GM19395 (cell line): ENCODE data around the gene TEX22.

Source experiments
- ATAC-seq: cut with Tn5 transposase; IDR thresholded peaks from one replicate; pipeline ENCODE4 v1.9.1; 2021; ENCODE audit warnings: mild to moderate bottlenecking, moderate library complexity; ENCODE audit not compliant: unreplicated experiment

TEX22 gene

DNA sequence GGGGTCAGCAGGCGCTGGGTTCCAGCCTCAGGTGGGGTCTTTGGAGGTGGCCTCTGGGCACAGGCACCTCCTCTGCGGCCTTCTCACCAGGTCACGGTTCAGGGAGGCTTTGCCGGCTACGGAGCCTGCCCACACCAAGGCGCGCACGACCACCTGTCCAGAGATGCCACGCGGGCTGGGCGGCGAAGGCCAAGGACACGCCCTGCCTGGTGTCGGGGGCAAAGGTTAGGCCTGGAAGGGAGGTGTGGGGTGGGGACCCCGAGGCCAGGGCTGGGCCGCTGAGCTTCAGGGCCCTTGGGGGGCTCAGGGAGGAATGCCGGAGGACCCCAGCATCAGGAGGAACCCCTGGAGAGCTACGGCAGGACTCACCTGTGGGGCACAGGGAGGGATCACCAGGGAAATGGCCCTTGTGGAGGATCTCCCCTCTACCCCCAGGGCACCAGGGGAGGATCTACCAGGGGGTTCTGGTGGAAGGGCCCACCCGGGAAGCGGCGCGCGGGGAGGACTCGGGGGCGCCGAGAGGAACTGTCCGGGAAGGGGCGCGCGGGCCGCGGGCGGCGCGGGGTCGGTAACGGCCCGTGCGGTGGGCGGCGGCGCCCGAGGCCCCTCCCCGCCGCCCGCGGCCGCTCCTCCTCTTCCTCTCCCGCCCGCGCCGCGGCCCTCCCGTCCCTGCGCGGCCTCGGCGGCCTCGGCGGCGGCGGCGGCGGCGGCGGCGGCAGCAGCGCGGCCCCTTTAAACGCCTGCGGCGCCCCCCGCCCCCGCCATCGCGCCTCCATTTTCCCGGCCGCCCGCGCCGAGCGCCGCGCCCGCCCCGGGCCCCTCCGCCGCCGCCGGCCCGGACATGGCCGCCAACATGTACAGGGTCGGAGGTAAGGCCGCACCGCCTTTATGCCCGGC is 21.1 kb downstream of the TEX22 start, which contains the start of gene MTA1:
MTA1 (plus strand) TSS at position 633 of the 897 bp plus-strand sequence; CDS start at position 842, 209 bp downstream.
- peak; percentile 47 for ATAC-seq

DNA sequence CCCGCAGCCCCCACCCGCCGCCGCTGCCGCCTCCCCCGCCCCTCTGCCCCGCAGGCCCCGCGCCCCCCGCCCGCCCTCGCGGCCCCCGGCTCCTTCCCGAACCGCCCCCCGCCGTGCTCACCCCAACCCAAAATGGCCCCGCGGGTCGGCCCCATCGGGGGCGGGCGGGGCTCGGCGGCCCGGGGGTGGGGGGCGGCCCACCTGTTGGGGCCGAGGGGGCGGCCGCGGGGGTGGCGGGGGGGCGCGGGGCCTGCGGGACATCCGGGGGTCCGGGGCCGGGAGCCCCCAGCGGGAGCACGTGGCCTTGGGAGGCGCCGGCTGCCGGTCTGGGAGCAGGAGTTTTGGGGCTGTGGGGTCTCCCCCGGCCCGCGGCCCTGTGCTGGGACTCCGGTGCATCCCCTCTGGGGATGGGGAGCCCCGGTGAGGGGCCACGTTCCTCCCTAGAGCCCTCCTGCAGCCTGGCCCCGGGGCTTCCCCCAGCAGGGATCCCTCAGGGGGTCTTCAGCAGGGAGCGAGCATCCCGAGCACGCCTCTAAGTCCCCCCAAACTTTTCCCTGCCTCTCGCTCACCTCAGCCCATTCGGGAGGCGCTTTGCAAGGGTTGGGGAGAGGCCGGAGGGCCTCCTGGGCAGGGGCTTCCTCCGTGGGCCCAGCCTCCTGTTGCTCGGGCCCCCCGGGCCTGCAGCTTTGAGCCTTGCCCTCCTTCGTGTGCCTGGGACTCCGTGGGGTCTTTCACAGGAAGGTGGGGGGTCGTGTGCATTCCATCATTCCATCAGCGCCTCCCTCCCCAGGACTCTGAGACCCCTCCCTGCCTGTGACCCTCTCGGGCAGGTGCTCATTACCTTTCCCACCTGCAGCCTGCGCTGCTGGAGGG is 22.0 kb downstream of the TEX22 start:
- ATAC-seq, result no peak

DNA sequence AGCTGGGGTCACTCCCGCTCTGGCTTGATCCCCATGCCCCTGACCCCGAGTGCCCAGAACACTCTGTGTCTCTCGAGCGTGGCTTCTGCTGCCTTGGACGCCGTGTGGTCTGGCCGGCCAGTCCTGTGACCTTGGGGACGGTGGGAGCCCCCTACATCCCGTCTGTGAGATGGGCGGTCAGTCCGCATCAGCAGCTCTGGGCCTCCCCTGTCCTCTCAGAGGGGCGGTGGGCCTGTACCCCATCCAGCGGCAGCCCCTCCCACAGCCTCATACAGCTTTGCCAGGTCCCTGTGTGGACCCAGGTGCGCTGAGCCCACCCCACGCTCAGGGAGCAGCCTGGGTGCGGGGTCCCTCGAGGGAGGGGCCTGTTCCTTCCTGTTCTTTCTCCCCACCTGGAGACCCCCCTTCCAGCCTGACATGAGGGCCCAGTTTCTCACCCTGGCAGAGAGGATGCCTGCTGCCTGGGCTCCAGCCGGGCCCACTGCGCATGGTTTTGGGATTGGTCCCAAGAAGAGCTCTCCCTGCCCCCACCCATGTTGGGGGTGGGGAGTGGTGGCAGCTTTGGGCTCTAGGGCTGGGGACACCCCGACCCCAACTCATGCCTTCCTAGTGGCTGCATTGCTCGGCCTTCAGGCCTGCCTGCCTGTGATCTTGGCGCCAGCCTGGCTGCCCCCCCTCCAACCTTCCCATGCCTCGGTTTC is 22.8 kb downstream of the TEX22 start:
- no peak for ATAC-seq

DNA sequence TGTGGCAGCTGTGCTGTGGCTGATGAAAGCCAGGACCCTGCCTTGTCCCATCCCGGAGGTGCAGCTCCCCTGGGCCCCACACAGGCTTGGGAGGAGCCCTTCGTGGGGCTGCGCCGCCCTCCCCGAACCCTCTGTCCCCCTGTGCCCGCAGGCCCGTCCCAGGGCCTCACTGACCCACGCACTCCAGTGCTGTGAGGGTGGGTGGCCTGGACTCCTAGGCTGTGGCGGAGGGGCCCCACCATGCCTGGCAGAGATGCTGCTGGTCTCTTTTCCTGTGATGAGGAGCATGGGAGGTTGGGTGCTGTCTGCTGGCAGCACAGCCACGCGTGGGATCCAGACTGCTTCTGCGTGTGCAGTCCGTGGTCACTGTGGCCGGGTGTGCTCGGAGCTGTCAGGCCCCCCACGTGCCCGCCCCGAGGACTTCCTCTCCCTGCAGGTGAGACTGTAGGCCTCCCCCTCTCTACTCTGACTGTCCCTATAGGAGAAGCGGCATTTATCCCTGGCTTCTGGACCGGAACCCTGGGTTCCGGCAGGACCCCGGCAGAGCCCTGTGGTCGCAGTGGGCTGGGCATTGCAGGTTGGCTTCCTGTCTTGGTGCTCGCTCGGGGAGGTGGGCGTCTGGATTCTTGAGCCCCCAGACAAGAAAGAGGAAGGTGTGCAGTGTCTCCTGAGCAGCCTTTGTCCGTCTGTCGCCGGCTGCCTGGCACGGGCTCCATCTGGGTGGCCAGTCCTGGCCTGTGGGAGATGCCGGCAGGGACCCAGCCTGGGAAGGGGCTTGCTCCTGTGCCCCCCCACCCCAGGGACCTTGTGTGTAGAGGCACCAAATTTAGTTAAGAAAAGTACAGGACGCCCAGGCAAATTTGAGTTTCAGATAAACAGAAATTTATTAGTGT is 23.6 kb downstream of the TEX22 start:
- no peak for ATAC-seq

DNA sequence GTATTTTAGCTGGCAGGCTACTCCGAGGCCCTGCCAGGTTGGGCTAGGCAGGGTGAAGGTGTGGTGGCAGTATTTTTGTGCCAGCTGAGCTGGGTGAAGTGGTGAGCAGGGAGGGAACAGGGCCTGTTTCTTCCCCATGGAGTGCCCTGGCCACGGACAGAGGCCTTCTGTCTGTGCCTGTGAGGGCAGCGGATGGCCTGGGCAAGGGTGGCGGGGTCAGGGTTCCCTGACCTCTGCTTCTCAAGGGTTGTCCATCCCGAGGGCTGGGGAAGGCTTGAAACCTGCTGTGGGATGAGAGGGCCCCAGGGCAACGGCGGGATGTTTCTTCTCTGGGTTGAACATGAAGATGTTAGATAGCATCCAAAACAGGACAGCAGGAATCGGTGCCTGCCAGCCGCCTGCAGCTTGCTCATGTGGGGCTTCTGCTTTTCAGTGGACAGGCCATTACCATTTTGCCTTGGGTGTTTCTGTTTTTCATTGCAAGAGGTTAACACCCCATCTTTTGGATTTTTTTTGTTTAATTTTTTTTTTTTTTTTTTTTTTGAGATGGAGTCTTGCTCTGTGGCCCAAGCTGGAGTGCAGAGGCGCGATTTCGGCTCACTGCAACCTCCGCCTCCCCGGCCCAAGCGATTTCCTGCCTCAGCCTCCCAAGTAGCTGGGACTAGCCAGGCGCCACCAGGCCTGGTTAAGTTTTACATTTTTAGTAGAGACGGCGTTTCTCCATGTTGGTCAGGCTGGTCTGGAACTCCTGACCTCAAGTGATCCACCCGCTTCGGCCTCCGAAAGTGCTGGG is 24.6 kb downstream of the TEX22 start:
- ATAC-seq, result no peak

DNA sequence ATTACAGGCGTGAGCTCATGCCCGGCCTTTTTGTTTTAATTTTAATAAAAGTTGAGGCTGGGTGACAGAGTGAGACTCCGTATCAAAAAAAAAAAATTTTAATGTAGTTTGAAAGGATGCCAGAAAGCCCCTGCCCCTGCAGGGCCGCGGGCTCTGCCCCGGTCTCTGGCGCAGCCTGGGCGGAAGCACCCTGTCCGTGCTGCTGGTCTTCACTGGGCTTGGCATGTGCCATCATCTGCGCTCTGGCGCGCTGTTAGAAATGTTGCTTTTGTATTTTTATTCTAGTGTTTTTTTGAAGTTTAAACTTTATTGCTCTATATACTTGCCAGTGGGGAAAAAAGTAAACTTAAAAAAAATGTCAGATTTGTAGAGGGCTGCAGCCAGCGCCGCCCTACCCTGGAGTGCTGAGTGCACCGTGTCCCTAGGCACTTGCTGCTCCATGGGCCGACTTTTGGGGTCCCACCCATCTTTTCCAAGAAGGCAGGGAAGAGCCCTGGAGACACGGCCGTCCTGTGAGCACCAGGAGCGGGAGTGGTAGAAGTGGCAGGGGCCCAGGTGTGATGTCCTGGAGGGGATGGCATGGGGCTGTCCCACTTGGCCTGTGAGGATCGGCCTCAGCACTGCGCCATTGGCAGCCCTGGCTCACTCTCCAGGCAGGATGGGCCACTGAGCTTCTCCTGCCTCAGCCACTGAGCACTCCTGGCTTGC is 25.3 kb downstream of the TEX22 start:
- no peak for ATAC-seq

DNA sequence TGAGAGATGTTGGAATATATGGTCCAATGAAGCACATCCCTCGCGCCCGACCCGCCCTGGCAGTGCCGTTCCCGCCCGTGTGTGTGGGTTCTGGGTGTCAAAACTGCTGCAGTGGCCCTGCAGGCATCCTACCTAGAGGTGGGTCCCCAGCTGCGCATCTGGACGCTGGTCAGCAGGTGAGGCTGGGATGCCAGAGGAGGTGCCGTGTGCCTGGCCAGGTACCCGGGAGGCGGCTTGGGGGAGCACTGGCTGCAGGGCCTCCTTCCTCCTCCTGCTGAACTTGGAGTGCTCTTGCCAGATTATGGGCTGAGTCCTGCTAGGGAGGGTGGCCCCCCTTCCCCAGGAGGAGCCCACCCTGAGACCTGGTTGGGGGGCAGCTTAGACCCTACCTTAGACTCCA is 26.5 kb downstream of the TEX22 start:
- no peak for ATAC-seq

DNA sequence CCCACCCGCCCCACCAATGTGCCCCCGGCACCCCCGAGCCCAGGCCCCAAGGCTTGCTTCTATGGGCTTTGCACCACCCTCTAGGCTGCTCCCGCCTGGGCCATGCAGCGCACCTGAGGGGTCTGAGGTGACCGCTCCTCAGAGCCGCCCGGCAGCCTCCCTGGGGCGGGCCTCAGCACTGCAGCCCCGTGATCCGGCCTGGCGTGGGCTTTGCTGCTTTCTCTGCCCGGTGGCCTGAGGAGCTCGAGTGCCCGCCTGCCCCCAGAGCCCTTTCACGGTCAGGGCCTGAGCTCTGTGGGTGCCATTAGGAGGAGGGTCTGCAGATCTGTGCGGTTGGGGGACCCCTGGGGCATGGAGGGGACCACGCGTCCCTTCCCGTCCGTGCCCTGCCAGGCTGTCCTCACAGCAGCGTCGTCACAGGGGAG is 27.5 kb downstream of the TEX22 start:
- ATAC-seq, result no peak

DNA sequence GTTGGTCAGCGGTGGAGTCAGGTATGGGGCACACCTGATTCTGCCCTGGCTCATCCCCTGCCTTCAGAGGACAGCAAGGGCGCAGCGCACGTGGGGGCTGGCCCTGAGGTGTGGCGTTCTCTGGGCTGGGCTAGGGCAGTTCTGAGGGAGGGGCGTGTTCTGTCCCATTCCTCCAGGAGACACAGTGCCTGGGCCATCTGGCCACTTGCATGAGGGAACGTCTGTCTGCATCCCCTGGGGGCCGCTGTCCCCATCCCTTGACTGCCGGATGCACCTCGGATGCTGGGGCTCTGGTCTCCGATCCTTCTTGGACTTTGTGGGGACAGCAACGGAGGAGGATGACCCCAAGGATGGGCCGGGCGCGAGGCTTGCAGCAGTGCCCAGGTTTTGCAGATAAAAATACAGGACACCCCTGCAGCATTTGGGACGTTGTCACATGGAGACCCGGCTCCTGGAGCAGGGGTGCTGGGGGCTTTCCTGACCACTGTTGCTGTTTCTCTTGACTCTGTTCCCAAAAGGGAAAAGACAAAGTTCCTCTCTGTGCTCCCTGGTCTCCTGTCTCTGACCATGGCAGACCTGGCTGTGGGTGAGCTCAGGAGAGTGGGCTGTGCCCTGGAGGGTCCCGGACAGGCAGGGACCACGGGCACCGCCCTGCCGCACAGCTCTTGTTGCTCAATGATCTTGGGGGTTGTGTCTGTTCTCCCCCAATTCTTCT is 28.2 kb downstream of the TEX22 start:
- no peak for ATAC-seq

DNA sequence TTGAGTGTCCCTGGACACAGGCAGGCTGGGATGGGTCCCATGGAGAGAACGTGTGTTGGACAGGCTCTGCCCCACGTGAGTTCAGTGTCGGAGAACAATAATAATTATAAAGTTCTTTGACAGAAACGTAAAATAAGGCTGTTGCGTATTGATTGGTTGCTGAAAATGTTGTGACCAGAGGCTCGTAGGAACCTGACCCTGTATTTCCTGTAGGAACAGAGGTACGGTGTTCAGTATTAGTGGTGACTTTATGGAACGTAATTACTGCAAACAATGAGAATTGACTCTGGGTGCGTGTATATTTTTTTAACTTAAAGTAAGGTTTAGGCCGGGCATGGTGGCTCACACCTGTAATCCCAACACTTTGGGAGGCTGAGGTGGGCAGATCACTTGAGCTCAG is 29.1 kb downstream of the TEX22 start:
- ATAC-seq, result no peak

DNA sequence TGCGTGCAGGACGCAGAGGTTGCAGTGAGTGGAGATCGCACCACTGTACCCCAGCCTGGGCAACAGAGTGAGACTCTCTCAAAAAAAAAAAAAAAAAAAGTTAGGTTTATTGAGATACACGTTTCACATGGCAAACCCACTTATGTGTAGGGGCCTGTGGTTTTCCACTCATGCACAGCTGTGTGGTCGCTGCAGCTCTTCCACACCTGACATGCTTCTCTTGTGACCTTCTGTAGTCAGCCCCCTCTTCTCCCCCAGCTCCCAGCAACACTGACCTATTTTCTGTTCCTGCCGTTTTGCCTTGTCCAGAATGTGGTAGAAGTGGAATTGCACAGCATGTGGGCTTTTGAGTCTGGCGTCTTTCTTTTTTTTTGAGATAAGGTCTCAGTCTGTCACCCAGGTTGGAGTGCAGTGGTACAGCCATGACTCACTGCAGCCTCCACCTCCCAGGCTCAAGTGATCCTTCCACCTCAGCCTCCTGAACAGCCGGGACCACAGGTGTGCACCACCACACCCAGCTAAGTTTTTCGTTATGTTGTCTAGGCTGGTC is 29.7 kb downstream of the TEX22 start:
- no peak for ATAC-seq

DNA sequence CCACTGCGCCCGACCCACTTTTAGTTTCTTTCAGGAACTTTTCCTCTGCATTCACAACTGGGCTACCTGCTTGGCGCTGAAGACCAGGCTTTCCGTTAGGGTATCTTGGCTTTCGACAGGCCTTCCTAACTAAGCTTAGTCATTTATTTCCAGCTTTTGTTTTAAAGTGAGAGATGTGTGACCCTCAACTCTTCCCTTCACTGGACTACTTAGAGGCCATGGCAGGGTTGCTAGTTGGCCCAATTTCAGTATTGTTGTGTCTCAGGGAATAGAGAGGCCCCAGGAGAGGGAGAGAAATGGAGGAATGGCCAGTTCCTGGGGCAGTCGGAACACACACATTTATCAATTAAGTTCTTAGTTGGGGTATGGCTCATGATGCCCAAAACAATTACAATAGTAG is 31.7 kb downstream of the TEX22 start:
- no peak for ATAC-seq

DNA sequence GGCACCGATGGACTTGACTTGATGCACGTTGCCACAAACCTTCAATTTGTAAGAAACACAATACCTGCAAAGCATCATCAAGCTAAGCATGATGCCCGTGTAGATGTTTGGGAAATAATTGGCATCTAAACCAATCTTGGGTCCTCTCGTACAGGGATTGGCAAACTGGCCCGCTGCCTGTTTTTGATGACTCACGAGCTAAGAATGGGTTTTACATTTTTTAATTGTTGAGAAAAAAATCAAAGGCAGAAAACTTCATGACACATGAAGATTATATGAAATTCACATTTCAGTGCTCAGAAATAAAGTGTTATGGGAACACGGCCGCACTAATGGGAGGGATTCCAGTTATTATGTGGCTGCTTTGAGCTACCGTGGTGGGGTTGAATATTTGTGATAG is 32.2 kb downstream of the TEX22 start:
- ATAC-seq, result no peak

DNA sequence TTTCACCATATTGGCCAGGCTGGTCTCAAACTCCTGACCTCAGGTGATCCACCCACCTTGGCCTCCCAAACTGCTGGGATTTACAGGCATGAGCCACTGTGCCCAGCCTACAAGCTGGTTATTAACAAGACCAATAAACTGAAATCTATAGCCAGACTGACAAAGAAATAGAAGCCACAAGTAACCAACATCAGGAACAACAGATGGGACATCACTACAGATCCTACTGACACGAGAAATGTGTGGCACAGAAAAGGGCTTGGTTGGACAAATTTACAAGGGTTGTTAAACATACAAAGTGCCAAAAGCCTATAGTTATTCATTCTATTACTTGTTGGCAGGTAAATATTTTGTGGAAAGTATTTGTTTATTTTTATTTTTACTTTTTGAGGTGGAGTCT is 32.9 kb downstream of the TEX22 start:
- no peak for ATAC-seq

DNA sequence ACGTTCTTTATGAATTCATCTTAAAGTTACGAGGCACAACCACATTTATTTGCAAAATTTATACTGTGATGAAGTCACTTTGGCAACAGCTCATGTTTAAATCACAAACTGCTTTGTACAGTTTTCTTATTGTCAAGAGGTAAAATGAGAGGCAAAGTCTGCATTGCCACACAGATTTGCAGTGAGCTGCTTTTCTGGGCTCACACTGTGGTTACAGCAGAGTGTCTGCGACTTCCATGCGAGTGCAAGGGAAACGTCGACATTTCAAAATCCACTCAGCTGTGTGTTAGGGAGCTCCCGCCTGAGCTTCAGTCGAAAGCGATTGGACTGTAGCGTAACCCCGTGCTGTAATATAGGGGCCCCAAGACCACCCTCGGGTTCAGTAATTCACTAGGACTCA is 34.3 kb downstream of the TEX22 start:
- no peak for ATAC-seq

DNA sequence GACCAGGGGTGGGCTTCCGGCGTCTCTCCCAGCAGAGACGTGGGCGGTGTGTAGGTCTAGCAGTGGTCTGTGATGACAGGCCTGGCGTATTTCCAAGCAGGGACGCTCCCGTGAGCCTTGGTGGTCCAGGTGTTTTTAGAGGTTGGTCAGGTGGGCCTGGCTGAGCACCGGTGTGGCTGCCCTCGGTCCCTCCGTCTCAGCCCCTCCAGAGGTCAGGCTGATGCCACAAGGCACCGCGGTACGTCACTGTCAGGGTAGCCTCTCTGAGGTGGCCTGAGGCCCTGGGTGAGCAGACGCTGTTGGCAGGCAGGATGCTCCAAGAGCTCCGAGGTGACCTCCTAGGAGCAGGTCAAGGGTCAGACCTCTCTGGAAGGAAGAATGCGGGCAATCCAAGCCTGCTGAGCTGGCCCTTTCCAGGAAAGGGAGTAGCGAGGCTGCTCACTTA is 34.8 kb downstream of the TEX22 start:
- ATAC-seq, result no peak

DNA sequence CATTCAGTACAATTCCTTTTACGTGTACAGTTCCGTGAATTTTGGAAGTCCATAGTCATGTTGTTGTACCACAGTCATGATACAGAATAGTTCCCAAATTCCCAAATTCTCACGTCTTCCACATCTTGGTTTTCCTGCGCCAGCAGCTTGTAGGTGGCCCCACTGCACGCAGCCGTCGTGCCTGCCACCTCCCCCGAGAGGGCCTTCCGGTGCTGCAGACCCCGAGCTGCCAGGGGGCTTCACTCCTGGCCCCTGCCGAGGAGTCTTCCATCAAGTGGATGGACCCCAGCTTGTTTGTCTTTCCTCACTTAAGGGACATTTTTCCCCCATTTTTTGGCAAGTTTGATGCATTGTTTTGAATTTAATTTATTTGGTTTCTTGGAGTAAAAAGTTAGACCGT is 38.1 kb downstream of the TEX22 start:
- no peak for ATAC-seq
